ENCODE measurements around the gene NRXN3.

The NRXN3 gene

DNA sequence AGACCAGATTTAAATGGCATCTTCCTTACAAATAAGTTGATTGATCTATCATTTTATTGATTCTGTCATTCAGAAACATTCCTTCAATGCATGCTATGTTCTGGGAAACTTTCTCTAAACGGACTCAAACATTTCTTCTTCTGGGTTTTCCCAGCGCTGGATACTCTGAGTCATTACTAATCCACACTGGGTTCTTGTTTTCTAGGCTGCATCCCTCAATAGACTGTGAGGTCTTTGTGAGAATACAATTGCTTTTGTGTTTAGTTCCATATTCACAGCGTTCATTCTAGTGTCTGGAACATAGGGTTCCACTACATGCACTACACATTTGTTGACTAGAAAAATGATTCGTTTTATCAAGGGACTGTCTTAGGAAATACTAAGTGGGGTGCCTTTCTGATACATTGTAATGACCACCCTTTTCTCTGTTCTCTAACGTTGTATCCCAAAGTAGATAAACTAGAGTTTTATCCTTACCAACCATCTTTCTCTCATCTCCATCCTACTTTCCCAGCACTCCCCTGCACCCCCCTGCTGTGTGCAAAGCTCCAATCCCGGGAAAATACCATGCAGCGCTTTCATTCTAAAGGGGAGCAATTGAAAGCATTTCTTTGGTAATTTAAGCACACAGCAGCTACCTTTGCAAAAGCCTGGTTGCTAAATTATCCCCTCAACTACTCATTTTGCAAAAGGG lies 1162.5 kb downstream of the NRXN3 start:
- FAIRE-seq, result no peak

DNA sequence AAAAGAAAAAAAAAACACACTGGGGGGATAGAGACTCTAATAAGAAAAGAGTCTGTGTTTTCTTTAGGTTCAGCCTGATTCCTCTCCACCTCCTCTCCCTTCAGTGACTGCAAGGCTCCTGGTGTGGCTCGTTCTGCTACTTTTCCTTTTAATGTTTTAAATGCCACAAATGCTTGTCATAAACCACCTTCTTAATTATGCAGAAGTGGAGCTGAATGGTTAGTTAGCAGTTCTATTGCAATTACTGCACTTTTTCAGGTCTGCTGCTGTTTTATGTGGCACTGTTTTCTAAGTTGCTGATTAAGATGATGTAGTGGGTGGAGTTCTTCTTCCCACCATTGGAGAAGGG lies 1163.0 kb downstream of the NRXN3 start:
- no peak for FAIRE-seq

DNA sequence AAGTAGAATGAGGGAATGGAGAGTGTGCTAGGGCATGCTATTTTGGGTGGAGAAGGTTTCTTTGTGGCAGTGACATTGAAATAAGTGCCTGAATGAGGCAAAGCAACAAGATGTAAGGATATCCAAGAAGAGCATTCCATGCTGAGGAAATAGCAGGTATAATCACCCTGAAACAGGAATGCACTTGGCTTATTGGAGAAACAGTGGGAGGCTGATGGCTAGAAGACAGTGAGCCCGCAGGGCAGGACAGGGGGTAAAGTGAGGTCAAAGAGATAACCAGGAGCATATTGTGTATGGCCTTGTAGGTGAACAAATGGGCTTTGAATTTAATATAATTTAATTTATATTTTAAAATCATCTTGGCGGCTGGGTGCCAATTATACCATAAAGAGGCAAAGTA lies 1164.1 kb downstream of the NRXN3 start:
- FAIRE-seq, result no peak

DNA sequence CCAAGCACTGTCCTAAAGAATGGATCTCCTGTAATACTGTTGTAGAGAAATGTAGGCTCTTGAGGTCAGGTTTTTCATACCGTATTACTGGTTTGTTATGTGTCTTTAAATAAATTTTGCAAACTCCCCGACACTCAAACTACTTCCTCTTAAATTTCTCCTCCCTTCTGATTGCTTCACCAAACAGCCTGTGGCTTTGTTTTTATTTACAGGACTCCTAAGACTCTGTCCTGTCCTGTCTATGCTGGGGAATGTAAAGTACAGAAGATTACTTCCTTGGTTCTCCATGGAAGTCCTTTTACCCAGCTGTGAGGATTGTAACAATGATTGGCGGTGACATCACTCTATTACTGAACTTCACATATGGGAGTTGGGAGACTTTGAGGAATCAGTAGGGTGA lies 1167.6 kb downstream of the NRXN3 start:
- no peak for FAIRE-seq

DNA sequence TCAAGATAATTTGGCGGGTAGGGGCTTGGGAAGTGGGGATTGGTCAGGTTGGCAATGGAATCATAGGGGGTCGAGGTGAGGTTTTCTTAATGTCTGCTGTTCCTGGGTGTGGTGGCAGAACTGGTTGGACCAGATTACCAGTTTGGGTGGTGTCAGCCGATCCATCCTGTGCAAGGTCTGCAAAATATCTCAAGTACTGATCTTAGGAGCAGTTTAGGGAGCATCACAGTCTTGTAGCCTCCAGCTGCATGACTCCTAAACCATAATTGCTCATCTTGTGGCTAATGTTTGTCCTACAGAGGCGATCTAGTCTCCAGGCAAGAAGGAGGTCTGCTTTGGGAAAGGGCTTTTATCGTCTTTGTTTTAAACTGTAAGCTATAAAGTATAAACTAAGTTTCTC lies 1172.8 kb downstream of the NRXN3 start:
- no peak for FAIRE-seq

DNA sequence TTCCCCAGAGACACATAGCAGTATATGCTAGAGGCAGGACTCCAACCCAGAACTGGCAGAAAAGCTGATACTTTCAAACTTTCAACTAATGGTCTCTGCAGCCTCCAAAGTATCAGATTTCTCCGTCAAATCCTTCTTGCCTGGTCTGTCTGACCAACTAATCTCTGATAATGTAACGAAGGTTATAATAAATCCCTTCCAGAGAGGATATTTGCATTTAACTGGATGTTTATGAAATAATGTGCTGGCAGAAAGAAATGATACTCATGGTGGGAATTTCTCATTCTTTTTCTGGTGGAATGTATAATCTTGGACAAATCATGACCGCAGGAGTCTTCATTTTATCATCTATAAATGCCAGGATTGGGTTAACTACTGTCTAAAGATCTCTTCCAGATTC lies 1180.8 kb downstream of the NRXN3 start:
- no peak for FAIRE-seq

DNA sequence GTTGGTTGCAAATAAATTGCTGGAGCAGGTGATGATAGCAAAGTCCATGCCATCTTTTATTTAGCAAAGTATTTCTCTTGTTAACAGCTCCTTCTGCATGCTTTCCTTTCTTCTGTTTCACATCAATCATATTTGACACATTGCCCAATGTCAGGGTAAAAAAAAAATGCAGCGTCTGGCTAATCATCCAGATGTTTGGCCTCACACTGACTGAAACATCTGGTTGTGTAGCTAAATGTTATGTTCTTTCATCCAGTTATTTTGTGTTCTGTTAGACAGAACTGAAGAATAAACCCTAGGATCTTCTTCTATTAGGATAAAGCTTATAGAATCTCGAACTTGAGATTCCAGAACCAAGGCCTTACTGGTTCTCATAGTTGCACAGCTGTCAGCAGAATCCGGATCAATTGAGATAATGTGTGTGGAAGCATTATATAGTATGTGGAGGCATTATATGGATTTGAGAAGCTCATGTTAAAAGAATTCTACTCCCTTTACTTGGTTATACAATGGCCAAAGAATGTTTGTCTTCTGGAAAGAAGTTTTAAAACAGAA lies 1182.0 kb downstream of the NRXN3 start:
- no peak for FAIRE-seq

DNA sequence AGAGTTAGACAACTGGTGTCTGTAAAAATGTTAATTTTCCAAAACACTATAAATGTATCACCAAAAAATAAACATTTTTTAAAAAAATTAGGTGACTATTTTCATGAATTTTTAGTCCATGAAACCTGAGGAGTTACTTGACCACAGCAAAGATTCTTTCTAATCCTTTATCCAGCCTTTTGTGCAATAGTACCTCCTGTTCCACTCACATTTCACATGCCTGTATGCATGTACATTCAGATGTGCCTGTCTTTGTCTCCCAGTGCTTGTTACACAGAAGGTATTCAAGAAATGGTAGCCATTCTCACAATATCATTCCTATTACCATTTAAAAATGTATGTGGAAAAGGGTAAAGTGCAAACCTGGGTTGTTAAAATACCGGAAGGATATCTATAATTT lies 1184.2 kb downstream of the NRXN3 start:
- no peak for FAIRE-seq

DNA sequence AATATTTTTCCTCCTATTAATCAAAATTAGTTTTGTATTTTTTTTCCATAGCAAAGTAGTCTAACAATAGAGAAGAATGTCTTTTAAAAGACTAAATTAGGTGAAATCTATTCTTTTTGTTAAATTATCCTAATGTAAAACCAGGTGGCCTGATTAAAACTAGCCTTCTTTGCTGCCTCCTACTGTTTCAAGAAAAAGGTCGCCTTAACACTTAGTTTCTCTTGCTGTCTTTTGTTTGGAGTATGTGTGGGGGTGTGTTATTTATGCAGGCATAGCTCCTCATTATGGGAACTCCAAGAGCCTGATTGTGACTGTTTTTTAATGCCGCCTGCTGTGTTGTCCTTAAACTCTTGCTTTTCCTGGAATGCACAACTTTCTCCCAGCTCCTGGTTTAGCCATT lies 1185.9 kb downstream of the NRXN3 start:
- FAIRE-seq, result no peak

DNA sequence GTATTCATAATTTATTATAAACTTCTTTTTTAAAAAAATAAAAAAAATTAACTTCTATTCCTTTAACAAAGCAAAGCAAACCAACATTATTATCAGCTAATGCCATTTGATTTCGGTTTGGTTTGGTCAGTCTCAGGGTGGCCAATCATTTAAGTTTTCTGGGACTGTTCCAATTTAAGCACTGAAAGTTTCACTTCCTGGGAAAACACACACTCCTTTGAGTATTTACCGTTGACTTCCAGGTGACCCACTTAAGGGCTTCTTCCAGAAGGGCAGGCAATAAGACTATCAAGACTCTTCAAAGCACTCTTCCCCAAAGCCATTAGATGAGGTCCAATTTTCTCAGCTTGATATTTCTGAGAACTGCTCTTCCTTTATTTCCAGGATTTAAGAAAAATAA lies 1187.1 kb downstream of the NRXN3 start:
- FAIRE-seq, result no peak

DNA sequence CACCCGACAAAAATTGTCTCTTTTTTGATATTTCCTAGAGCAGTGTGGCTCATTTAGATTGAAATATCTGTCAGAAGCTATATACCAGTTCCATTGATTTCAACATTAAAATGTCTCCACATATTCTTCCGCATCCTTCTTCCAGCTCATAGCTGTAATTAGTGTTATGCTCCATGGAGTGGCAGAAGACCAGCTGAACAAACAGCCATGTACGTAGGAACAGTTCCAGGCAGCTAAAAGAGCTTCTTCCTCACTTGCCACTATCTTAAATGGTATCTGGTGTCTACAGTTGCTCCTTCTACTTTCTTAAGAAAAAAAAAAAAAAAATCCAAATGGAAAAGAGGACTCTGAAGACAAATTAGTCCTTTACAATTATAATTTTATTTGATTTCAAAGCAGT lies 1193.1 kb downstream of the NRXN3 start:
- FAIRE-seq, result no peak

DNA sequence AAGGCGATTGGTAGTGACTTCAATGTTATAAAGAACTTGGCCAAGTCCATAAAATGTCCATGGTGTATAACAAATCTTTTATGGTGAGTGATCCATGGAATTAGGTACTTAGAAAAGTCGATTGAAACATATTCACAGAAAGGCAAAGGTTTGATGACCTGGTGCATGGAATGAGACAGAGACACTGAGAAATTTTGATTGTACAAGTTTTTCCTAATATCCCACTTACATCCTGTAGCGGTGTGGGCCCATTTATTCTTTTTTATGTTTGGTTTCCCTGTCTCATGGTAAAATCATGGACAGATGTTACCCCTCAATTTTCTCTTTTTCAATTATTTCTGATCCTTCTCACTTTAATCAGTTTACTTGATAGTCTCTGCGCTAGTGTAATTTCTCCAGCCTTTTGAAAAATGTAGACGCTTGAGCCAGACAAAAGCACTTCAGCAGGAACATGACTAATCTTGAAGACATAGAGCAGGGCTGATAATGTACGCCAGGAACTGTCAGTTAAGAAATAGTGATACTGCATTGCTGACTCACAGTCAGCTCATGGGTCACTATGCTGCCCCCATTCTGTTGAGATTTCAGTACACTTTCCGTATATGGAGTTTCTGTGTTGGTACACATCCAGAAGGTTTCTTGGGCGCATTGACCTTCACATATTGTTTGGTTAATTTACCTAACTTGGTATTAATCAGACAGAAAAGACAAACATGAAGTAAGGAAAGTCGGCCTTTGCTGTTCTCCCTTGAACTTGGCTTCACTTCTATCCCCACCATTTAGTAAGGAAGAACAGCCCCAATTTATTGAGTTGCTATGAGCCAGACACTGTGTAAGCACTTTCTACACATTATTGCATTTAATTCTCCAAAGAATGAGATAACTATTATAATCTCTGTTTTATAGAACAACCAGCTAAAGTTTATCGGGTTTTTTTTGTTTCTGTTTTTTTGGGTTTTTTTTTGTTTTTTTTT lies 1199.5 kb downstream of the NRXN3 start:
- no peak for FAIRE-seq

DNA sequence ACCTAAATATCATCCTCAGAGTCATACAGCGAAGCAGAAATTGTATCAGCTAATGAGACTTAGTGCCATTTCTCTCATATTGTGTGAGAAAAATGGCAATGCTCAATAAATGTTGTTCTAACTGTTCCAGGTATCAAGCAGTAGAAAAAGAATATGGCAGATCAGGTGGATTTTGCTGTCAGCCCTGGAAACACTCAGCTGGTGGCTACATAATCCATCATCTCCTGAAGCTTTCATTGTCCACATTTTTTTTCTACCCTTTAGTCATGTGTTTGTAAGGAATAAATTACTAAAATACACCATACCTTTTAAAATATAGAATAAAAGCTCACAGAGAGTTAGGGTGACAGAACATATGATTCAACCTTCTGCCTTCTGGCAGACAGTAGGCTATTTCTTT lies 1200.8 kb downstream of the NRXN3 start:
- no peak for FAIRE-seq

DNA sequence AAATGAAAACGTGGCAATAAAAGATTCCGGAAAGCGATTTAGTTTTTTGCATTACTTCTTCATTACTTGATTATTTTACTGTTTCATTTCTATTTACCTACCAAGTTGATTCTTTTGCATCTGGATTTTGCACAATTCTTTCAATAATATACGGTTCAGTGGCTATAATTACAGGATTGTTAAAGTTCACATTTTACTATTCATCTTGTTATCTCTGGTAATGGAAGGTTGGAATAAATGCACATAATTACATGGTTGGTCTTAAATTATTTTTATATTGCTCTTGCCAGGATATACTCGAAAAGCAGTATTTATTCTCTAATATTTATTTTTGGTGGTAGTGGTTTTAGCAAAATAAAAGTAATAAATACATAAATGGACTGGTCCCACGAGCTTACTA lies 1203.3 kb downstream of the NRXN3 start:
- FAIRE-seq, result no peak

DNA sequence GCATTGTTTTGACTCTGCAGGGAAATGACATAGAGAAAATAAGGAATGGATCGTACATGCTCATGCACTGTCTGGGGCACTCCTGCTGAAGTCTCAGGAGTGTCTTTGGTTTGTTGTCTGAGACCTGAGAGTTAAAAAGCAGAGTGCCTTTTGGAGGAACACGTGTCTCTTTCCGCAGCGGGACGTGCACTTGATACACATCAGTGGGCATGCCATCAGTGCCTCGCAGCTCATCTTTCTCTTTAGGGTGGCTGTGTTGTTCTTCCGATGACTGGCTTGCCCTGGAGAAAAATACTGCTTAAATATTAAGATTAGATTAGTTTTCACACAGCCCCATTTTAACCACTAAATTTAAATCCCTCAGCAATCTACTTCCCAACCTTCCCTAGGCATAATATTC lies 1205.2 kb downstream of the NRXN3 start:
- FAIRE-seq, result no peak

DNA sequence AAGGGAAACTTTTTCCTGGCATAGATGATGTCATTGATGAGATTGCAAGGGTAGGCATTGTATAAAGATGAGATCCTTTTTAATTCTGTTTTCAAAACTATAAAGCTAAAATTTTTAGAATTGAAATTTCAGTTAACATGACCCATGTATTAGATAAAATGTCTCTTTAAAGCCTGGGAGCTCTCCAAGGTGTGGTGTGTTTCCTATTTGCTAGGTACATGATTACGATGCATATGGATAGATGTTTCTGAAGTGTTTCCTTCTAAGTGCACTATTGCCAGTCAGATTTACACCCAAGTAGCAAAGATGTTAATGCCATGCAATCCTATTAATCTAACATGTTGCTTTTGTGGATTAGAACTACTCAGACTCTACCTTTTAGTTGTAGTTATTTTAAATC lies 1206.4 kb downstream of the NRXN3 start:
- no peak for FAIRE-seq

DNA sequence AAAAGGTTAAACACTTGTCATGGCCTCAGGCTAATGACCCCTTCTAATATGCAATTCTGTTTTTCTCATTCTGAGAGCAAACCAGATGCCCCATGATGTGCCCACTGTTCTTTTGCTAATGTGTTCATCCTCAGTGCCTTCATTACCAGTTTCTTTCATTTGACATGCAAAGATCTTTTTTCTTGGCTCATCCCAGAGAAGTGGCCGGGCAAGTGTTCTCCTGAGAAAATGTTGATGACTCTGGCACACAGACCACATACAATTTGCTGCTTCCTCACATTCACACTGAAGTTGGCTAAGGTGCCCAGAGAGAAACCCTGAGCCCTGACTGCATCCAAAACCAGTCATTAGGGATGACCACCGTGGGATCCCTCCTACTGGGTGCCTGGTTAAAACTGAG lies 1207.8 kb downstream of the NRXN3 start:
- no peak for FAIRE-seq

DNA sequence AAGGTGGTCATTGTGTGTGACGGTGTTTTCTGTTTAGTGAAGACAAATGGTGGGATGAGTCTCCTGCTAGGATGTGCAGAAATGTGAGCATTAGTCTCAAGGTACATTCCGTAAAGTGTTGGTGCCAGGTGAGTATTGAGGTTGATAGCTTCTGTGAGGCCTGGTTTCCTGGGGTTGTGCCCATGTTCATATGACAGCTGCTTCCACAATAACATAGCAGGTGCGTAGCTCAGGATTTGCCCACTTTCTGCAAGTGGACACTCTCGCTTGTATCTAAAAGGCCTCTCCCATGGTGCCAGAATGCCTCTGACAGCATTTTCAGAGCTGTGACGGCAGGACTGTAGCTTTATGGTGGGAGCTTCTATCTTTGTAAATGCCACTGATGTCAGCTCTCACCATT lies 1209.1 kb downstream of the NRXN3 start:
- no peak for FAIRE-seq

DNA sequence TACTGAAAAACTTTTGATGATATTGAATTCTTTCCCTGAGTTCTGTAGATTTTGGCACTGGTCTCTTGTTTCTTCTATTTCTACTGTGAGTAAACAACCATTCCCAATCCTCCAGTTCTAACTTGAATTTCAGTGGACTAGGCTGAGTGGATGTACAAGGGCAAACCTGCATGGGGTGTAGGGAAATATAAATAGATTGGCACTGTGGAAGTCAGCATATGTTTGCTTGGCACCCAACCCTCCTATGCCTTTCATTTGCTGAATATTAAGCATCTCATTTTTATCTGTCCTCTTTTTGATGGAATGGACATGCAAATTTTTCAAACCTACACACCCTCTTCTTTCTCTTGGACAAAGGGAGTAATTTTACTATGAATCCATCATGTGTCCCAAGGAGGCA lies 1212.9 kb downstream of the NRXN3 start:
- FAIRE-seq, result no peak

DNA sequence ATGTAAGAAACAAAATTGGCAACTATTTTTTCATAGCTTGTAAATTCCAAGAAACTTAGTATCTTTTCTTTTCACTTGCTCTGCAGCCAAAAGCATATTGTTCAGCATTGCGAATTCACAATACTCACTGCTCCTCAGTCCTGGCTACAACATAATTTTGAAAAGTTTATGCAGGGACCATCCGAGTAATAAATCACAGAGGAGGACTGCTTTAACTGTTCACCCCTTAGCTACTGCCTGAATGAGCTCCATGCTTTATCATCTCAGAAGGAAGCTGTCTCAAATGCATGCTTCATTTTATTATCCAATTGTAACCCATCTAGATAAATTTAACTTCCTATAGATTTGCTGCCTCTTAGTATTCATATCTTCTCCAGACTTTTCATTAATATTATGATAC lies 1213.3 kb downstream of the NRXN3 start:
- FAIRE-seq, result no peak

DNA sequence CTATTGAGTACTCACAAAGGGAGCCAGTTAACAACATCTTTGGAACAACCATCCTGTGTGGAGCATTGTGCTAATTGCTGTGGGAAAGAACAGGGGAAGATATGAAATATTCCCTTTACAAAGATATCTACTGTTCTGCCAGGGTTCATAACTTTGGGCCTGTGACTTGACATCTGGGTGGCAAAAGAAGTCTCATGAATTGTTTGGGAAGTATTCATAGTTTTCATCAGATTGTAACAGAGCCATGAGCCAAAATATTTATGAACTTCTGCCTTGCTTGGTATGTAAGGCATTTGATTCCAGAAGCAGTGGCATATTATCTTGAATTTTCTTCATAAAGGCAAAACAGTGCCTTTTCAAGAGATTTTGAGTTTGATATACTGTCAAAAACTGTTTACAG lies 1224.9 kb downstream of the NRXN3 start:
- no peak for FAIRE-seq

DNA sequence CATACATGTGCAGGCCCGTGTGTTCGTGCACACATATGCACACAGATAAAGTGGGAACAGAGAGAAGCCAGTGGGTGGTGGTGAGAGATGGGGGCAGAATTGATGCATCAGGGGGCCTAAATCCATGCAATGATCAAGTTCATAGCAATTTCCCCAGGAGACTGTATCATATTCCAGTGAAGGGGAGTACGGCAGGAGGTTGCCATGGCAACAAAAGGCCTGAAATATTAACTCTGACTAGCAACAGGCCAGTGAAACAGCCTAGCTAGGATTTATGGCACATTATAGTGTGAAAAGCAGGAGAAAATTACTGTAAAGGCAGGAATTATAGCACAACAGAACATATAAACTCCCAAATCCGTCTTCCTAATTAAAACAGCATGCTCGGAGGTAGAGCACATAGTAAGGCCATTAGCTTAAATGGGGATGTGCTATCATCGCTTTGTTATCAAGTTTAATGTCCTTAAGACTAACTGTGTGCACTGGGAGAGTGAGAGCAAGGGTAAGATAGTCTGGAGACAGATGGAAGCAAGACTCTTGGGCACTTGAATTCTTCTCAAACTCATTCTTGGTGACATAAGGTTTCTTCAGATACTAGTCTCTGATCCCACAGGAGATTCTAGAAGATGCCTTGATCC lies 1234.8 kb downstream of the NRXN3 start:
- no peak for FAIRE-seq

DNA sequence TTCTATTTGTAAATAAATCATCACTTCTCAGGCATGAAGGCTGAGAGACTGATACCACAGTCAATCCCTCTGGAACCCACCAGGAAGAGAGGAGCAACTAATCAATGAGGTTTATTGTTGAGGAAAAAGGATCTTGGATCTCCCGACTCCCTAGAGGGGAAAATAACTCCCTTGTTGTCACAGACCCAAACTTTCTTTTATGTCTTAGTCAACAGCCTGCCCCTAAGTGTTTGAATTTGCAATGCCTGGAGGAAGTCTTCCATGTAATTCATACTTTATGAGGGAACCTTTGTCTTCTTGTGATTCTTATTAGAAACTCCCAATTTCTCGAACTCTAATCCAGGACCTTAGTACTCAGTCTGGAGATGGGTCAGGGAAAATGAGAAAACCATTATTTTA lies 1235.3 kb downstream of the NRXN3 start:
- no peak for FAIRE-seq

DNA sequence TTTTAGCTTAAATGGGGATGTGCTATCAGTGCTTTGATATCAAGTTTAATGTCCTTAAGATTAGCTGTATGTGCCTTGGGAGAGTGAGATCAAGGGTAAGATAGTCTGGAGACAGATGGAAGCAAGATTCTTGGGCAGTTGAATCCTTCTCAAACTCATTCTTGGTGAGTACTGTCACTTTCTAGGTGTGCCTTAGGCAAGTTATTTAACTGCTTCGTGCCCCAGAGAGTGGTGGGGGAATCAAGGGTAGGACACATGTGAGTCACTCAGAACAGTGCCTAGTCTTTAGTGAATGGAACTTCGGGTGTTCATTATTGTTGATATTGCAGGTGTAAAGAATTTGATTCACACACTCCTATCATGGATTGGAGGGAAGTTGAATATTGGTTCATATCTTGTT lies 1237.4 kb downstream of the NRXN3 start:
- no peak for FAIRE-seq
